GM13976 (cell line): ENCODE measurements around the gene C5orf58.

Experiments used
- DNase-seq: peaks from one replicate; pipeline ENCODE4 v3.0.0; 2012; ENCODE audit warnings: low spot score
- CTCF ChIP-seq: IDR thresholded peaks from 2 replicates; pipeline ENCODE4 v1.5.1; 2012; ENCODE audit warnings: borderline replicate concordance, mild to moderate bottlenecking; ENCODE audit not compliant: insufficient read depth; ENCODE audit errors: extremely low read depth, missing control alignments, control extremely low read depth
- in situ Hi-C: fragments of 300-500 bp; cut with MboI; formaldehyde crosslinking; loops from one replicate; pipeline ENCODE4 v1.12.0; 2022; ENCODE audit warnings: low sequenced_read_pairs, mixed read lengths, inconsistent platforms; ENCODE audit not compliant: unreplicated experiment

The C5orf58 gene

GRCh38 chr5:170263906-170264305, 31.1 kb downstream of the C5orf58 start:
- in situ Hi-C loops: no loop called here
- no peak for TF ChIP-seq CTCF
- no peak for DNase-seq

GRCh38 chr5:170265522-170265921, 32.7 kb downstream of the C5orf58 start:
- in situ Hi-C loops: loop anchor here (5.0 kb wide), 1 partner anchor 72 kb away; no protein-coding TSS in a partner anchor
- TF ChIP-seq CTCF: no peak
- DNase-seq: no peak

DNA sequence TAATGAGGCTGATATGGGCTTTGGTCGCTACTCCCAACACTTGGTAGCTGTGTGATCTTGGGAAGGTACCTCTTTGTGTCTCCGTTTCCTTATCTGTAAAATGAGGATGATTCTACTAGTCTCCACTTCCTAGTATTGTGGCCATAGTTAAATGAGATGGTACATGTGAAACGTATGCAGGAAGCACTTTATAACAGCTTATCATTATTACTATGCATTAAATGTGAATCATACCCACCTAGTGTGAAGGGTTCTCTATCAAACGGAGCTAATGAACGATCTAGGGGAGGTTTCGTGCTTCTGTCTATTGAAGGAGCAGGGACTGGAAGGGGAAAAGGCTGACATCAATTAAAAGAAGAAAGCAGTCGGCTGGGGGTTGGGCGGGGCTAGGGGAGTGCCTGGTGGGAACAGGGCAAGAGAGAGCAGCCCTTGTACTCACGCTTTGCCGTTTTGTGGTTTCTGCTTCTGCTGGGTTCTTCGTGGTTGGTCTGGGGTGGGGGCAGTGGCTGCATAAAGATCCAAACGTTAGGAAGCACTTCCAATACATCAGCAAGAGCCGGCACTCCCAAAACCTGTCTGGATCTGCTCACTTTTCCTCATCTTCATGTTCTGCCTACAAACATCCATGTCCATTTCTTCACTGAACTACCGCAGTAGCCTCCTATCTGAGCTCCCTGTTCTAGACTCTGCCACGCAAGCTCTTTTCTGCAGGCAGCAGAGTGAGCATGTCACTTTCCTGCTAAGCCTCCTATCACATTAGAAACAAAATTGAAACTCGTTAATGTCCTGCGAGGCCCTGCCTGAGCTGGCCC, 34.0 kb downstream of the C5orf58 start:
- TF ChIP-seq CTCF: no peak
- DNase-seq: no peak
- in situ Hi-C loops: loop anchor here (5.0 kb wide), 1 partner anchor 71 kb away; no protein-coding TSS in a partner anchor

- in situ Hi-C loops: loop anchor here (5.0 kb wide), 1 partner anchor 70 kb away; no protein-coding TSS in a partner anchor
- DNase-seq: peak; percentile 84
- peak; percentile 82 for TF ChIP-seq CTCF
Measured at GRCh38 chr5:170267431-170268152, 34.8 kb downstream of the C5orf58 start.

GRCh38 chr5:170268153-170268689, 35.4 kb downstream of the C5orf58 start:
- DNase-seq: no peak
- in situ Hi-C loops: loop anchor here (5.0 kb wide), 1 partner anchor 69 kb away; no protein-coding TSS in a partner anchor
- no peak for TF ChIP-seq CTCF

- no peak for DNase-seq
- in situ Hi-C loops: loop anchor here (5.0 kb wide), 1 partner anchor 68 kb away; no protein-coding TSS in a partner anchor
- TF ChIP-seq CTCF: no peak
Measured at GRCh38 chr5:170268884-170269283, 36.1 kb downstream of the C5orf58 start.
